H1 (cell line): ENCODE results near the gene CREBBP.

ENCODE experiments used
- BACH1 ChIP-seq: IDR thresholded peaks from 2 replicates; pipeline ENCODE4 v1.6.1; 2012; ENCODE audit warnings: low read length, improper control_type of control experiment
- TAF1 ChIP-seq: IDR thresholded peaks from 2 replicates; pipeline ENCODE4 v1.6.1; 2011; ENCODE audit warnings: mild to moderate bottlenecking, low read depth, low read length

GRCh38 chr16:3832668-3833067 lies 47.8 kb downstream of the CREBBP start:
- TF ChIP-seq TAF1 = no peak
- no peak for TF ChIP-seq BACH1
